22Rv1 (cell line): ENCODE results near the gene WDFY4.

Source experiments
- ZFX ChIP-seq: fragments of 450-650 bp; IDR thresholded peaks from 2 replicates; pipeline ENCODE4 v1.6.1; 2017; ENCODE audit warnings: antibody characterized with exemption, borderline replicate concordance
- TF ChIP-seq, protein P1 (sequence below): fragments of 450-650 bp; IDR thresholded peaks from 2 replicates; pipeline ENCODE4 v1.5.1; 2017; ENCODE audit warnings: mild to moderate bottlenecking

- TF ChIP-seq ZFX: no peak
- TF ChIP-seq, protein P1, sequence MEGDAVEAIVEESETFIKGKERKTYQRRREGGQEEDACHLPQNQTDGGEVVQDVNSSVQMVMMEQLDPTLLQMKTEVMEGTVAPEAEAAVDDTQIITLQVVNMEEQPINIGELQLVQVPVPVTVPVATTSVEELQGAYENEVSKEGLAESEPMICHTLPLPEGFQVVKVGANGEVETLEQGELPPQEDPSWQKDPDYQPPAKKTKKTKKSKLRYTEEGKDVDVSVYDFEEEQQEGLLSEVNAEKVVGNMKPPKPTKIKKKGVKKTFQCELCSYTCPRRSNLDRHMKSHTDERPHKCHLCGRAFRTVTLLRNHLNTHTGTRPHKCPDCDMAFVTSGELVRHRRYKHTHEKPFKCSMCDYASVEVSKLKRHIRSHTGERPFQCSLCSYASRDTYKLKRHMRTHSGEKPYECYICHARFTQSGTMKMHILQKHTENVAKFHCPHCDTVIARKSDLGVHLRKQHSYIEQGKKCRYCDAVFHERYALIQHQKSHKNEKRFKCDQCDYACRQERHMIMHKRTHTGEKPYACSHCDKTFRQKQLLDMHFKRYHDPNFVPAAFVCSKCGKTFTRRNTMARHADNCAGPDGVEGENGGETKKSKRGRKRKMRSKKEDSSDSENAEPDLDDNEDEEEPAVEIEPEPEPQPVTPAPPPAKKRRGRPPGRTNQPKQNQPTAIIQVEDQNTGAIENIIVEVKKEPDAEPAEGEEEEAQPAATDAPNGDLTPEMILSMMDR: no peak
Measured at GRCh38 chr10:48904861-48905260, 220.2 kb downstream of the WDFY4 start.
